Ovary (tissue), 9 donors: ENCODE measurements around the gene CAPN8. TPM values are rescaled to one million over a fixed set of nuclear protein-coding genes. Genes with fewer than 3 reads are reported as not detected.

Experiments used
- DNase-seq, 5 donors: peaks; one replicate each; pipeline ENCODE4 v3.0.0-alpha.2; 2019 to 2020
- H3K27ac ChIP-seq, 2 donors: fragments of 200-600 bp; one replicate each; pipeline versions ENCODE4 v1.5.1 to v1.8.0; 2019 to 2022
- H3K27me3 ChIP-seq: fragments of 200-600 bp; one replicate; pipeline ENCODE4 v1.8.0; 2022
- H3K36me3 ChIP-seq: fragments of 200-600 bp; sonication (generic); one replicate; pipeline ENCODE4 v1.5.1; 2019
- H3K4me1 ChIP-seq: one replicate; pipeline ENCODE4 v1.8.1; 2013; ENCODE audit warnings: mild to moderate bottlenecking, moderate library complexity; ENCODE audit not compliant: insufficient read depth
- H3K4me3 ChIP-seq: fragments of 200-600 bp; sonication (generic); one replicate; pipeline ENCODE4 v1.5.1; 2017
- H3K9me3 ChIP-seq, 2 donors: fragments of 200-600 bp in 1 of 2; sonication (generic) in 1 of 2; one replicate each; pipeline versions ENCODE4 v1.5.1 to v1.8.1; 2013 to 2019; ENCODE audit warnings: mild to moderate bottlenecking in 1 of 2, moderate library complexity in 1 of 2
- CTCF ChIP-seq, 3 donors: fragments of 450-650 bp in 2 of 3; fragments of 200-600 bp in 1 of 3; IDR thresholded peaks; one replicate each; pipeline versions ENCODE4 v1.5.1 to v1.8.0; 2016 to 2022; ENCODE audit warnings: antibody characterized with exemption in 3 of 3, mild to moderate bottlenecking in 1 of 3
- EP300 ChIP-seq: sonication (generic); formaldehyde crosslinking; IDR thresholded peaks from one replicate; pipeline ENCODE4 v1.6.1; 2017; ENCODE audit warnings: antibody characterized with exemption
- POLR2A ChIP-seq: fragments of 450-650 bp; IDR thresholded peaks from one replicate; pipeline ENCODE4 v1.6.1; 2017; ENCODE audit warnings: antibody characterized with exemption, mild to moderate bottlenecking, moderate library complexity
- WGBS, 3 donors: extraction: QIAGEN DNeasy Blood & Tissue Kit in 1 of 3; methylation state at CpG; one replicate each; pipeline versions ENCODE4 v1.1.5 to v1.1.7; 2013 to 2017; 5-methylcytosine and 5-hydroxymethylcytosine counted together
- intact Hi-C, 4 donors: fragments of 100-400 bp; cut with DNase I; formaldehyde crosslinking; loops; one replicate each; pipeline versions ENCODE4 v1.11.0 to v1.15.1; 2022 to 2023
- polyA plus RNA-seq, 2 donors: library from polyadenylated mRNA; stranded (reverse); fragments of 200-250 nt in 1 of 2; fragments of 350-450 nt in 1 of 2; fragmentation: Illumina TruSeq in 1 of 2; extraction: RNeasy Lipid Tissue Mini Kit (QIAGEN cat#74804) in 1 of 2; gene quantifications; one replicate each; pipeline ENCODE4 v1.2.3, GENCODE V29; 2013 to 2014
- total RNA-seq, 7 donors: library from RNA; depleted of rRNA in 2 of 7; stranded (reverse); fragments of >200 nt in 2 of 7; fragmentation: NEBNext Ultra II Directional in 3 of 7; extraction: Animal tissue kit (Norgen Biotek cat#: 25700) in 3 of 7; gene quantifications; one replicate each; pipeline versions ENCODE4 v1.1.0 to v1.2.4, GENCODE V29; 2016 to 2023
- donor health status: DM: no; HTN: no; CAD: no; lungs with moderate emphysema.
- donor health status: DM: no; HTN: no; CAD: no.
- donor health status: Bipolar disorder and iron deficiency.
- donor health status: DM: yes; HTN: yes; CAD: no.
- donor health status: DM: no; HTN: no; CAD: no.
- donor health status: DM: yes; HTN: yes; CAD: no.

Gene CAPN8
- total and polyA plus RNA-seq, 9 donors: 0.10 to 4.4 (median 0.88) TPM; not detected in 2

GRCh38 chr1:223545343-223545742, 120.2 kb downstream of the CAPN8 start:
- intact Hi-C loops: no loop called here
- H3K4me3 ChIP-seq: no peak overlapping the region
- no peak for TF ChIP-seq POLR2A
- TF ChIP-seq EP300: no peak
- no peak for TF ChIP-seq CTCF (IDR thresholded peaks at IDR 0.05)
- WGBS, 3 donors: 83 to 87% (median 85%) methylated on average over 4 of the region's 4 CpGs
- no peaks in the 10 kb centered on the region for H3K36me3 ChIP-seq
- DNase-seq: no peak
- H3K4me1 ChIP-seq: no peaks in the 10 kb centered on the region
- H3K9me3 ChIP-seq: no peaks in the 10 kb centered on the region
- no peak overlapping the region for H3K27ac ChIP-seq
- no peaks in the 10 kb centered on the region for H3K27me3 ChIP-seq

GRCh38 chr1:223543560-223543959, 121.9 kb downstream of the CAPN8 start:
- H3K27me3 ChIP-seq: no peaks in the 10 kb centered on the region
- H3K36me3 ChIP-seq: no peaks in the 10 kb centered on the region
- WGBS, 3 donors: 84 to 88% (median 87%) methylated on average over 4 of the region's 4 CpGs
- no peak overlapping the region for H3K27ac ChIP-seq
- no peak for TF ChIP-seq EP300
- TF ChIP-seq POLR2A: no peak
- no peak for TF ChIP-seq CTCF (IDR thresholded peaks at IDR 0.05)
- intact Hi-C loops: no loop called here
- H3K4me1 ChIP-seq: no peaks in the 10 kb centered on the region
- DNase-seq: no peak
- H3K4me3 ChIP-seq: no peak overlapping the region
- H3K9me3 ChIP-seq: no peaks in the 10 kb centered on the region

- Histone ChIP-seq H3K4me1 (no peaks in the 10 kb centered on the region), H3K9me3 (no peaks in the 10 kb centered on the region), H3K4me3 (no peak overlapping the region), H3K27ac (no peak overlapping the region), H3K36me3 (no peaks in the 10 kb centered on the region), H3K27me3 (no peaks in the 10 kb centered on the region)
- intact Hi-C loops: no loop called here
- TF ChIP-seq CTCF (IDR thresholded peaks at IDR 0.05) (no peak), EP300 (no peak), POLR2A (no peak)
- no peak for DNase-seq
- WGBS, 3 donors: 69 to 73% (median 72%) methylated on average over 4 of the region's 4 CpGs
Measured at GRCh38 chr1:223542831-223543230, 122.7 kb downstream of the CAPN8 start.

GRCh38 chr1:223540485-223541106, 124.9 kb downstream of the CAPN8 start:
- intact Hi-C loops: no loop called here
- WGBS, 3 donors: 84 to 85% (median 84%) methylated on average over 11 of the region's 11 CpGs
- no peak overlapping the region for H3K4me3 ChIP-seq
- no peaks in the 10 kb centered on the region for H3K36me3 ChIP-seq
- no peaks in the 10 kb centered on the region for H3K27me3 ChIP-seq
- H3K4me1 ChIP-seq: no peaks in the 10 kb centered on the region
- no peak for DNase-seq
- H3K27ac ChIP-seq: no peak overlapping the region
- TF ChIP-seq EP300 (no peak), CTCF (IDR thresholded peaks at IDR 0.05) (no peak), POLR2A (no peak)
- H3K9me3 ChIP-seq: no peaks in the 10 kb centered on the region
